ENCODE measurements around the gene TTC28.

DNA sequence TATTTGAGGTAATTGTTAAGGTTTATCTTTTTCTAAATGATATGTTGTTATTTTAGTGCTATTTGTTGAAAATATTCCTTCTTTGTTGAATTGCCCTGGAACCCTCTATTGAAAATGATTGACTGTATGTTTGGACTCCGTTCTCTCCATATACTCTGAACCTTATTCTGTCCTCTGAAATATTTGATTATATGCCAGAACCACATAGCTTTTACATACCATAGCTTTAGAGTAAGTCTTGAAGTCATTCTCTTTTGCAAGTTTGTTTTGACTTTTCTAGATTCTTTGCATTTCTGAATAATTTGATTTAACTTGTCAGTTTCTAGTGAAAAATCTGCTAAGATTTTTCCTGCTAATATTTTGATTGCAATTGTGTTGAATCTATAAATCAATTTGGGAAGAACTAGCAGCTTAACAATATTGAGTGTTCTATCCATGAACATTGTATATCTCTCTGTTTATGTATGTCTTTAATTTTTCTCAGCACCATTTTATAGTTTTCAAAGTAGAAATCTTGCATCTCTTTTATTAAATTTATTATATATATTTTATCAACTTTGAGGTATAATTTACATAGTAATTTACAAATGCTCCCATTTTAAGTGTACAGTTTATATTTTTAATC lies 708.9 kb downstream of the TTC28 start:
- TF ChIP-seq POLR2A (IDR thresholded peaks at IDR 0.05) (no peak), POLR2AphosphoS5 (IDR thresholded peaks at IDR 0.05) (no peak), EP300 (IDR thresholded peaks at IDR 0.05) (no peak)
- TF ChIP-seq, protein P1, sequence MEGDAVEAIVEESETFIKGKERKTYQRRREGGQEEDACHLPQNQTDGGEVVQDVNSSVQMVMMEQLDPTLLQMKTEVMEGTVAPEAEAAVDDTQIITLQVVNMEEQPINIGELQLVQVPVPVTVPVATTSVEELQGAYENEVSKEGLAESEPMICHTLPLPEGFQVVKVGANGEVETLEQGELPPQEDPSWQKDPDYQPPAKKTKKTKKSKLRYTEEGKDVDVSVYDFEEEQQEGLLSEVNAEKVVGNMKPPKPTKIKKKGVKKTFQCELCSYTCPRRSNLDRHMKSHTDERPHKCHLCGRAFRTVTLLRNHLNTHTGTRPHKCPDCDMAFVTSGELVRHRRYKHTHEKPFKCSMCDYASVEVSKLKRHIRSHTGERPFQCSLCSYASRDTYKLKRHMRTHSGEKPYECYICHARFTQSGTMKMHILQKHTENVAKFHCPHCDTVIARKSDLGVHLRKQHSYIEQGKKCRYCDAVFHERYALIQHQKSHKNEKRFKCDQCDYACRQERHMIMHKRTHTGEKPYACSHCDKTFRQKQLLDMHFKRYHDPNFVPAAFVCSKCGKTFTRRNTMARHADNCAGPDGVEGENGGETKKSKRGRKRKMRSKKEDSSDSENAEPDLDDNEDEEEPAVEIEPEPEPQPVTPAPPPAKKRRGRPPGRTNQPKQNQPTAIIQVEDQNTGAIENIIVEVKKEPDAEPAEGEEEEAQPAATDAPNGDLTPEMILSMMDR (IDR thresholded peaks at IDR 0.05) = no peak

Measured in sigmoid colon (tissue), 4 donors.